Right lobe of liver (tissue), 6 donors: ENCODE measurements around the gene NOXO1. TPM values are rescaled to one million over a fixed set of nuclear protein-coding genes. Genes with fewer than 3 reads are reported as not detected.

Experiments used
- ATAC-seq, 4 donors: fragments of 200-7000 bp; cut with Tn5 transposase; one replicate each; pipeline ENCODE4 v1.9.1; 2020; ENCODE audit warnings: mild to moderate bottlenecking in 4 of 4, moderate library complexity in 4 of 4
- DNase-seq, 3 donors: peaks; one replicate each; pipeline ENCODE4 v3.0.0-alpha.2; 2020
- H3K27ac ChIP-seq, 3 donors: fragments of 200-600 bp; one replicate each; pipeline ENCODE4 v1.8.0; 2022
- H3K27me3 ChIP-seq, 2 donors: fragments of 200-600 bp; one replicate each; pipeline ENCODE4 v1.8.0; 2022
- H3K36me3 ChIP-seq, 4 donors: fragments of 200-600 bp; sonication (generic) in 1 of 4; one replicate each; pipeline versions ENCODE4 v1.5.1 to v1.8.0; 2017 to 2022; ENCODE audit warnings: control low read depth in 1 of 4
- H3K4me1 ChIP-seq, 4 donors: fragments of 200-600 bp; sonication (generic) in 1 of 4; one replicate each; pipeline versions ENCODE4 v1.5.1 to v1.8.0; 2017 to 2022; ENCODE audit warnings: control low read depth in 1 of 4
- H3K4me3 ChIP-seq, 3 donors: fragments of 200-600 bp; one replicate each; pipeline ENCODE4 v1.8.0; 2022
- H3K9me3 ChIP-seq, 4 donors: fragments of 200-600 bp; sonication (generic) in 1 of 4; one replicate each; pipeline versions ENCODE4 v1.5.1 to v1.8.0; 2017 to 2022; ENCODE audit warnings: control low read depth in 1 of 4
- POLR2A ChIP-seq: fragments of 450-650 bp; IDR thresholded peaks from one replicate; pipeline ENCODE4 v1.6.1; 2017; ENCODE audit warnings: antibody characterized with exemption, mild to moderate bottlenecking
- WGBS: methylation state at CpG from one replicate; pipeline ENCODE4 v1.1.6; 2018; ENCODE audit warnings: low coverage, low lambda C conversion rate; ENCODE audit not compliant: insufficient coverage; ENCODE audit errors: missing lambda C conversion rate; 5-methylcytosine and 5-hydroxymethylcytosine counted together
- intact Hi-C, 2 donors: fragments of 100-400 bp; cut with DNase I; formaldehyde crosslinking; loops; one replicate each; pipeline versions ENCODE4 v1.11.2 to v1.14.1; 2022
- total RNA-seq, 6 experiments: library from RNA; depleted of rRNA in 2 of 6; stranded (reverse); fragments of >200 nt in 2 of 6; fragmentation: NEBNext Ultra II Directional in 3 of 6; extraction: Animal tissue kit (Norgen Biotek cat#: 25700) in 3 of 6; gene quantifications; one replicate each; pipeline versions ENCODE4 v1.1.0 to v1.2.4, GENCODE V29; 2016 to 2023
- TF ChIP-seq, protein P1 (sequence below), 4 donors: fragments of 200-600 bp in 3 of 4; fragments of 450-650 bp in 1 of 4; IDR thresholded peaks; one replicate each; pipeline versions ENCODE4 v1.5.1 to v1.8.0; 2016 to 2022; ENCODE audit warnings: antibody characterized with exemption in 4 of 4, mild to moderate bottlenecking in 2 of 4
- donor health status: DM: no; HTN: yes; CAD: no.
- donor health status: DM: no; HTN: no; CAD: no.
- donor health status: DM: no; HTN: no; CAD: no.
- donor health status: DM: no; HTN: yes; CAD: no.
- donor health status: DM: no; HTN: yes; CAD: no.

The NOXO1 gene
- total RNA-seq, 6 experiments from 2014 or later: 0.51 to 1.3 (median 0.60) TPM; not detected in 2

DNA sequence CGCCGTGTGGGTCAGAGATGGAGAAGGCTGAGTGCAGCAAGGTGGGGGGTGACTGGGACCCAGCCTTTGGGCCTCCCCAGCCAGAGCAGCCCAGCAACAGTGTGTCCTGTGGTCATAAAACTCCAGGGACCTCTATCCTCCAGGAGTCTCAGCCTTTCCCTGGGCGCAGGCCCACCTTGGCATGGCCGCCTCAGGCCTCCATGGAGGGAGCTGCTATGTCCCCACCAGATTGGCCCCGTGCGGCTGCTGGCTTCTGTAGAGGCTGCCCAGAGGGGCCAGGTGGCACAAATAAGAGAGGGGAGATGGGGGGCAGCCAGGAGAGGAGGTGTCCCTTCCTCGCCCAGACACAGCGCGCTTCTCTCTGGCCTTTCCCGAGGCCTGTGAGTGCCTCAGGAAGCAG is 5.9 kb upstream of the NOXO1 start:
- 89% methylated on average over 6 of the region's 10 CpGs for WGBS
- TF ChIP-seq POLR2A: no peak
- TF ChIP-seq, protein P1, sequence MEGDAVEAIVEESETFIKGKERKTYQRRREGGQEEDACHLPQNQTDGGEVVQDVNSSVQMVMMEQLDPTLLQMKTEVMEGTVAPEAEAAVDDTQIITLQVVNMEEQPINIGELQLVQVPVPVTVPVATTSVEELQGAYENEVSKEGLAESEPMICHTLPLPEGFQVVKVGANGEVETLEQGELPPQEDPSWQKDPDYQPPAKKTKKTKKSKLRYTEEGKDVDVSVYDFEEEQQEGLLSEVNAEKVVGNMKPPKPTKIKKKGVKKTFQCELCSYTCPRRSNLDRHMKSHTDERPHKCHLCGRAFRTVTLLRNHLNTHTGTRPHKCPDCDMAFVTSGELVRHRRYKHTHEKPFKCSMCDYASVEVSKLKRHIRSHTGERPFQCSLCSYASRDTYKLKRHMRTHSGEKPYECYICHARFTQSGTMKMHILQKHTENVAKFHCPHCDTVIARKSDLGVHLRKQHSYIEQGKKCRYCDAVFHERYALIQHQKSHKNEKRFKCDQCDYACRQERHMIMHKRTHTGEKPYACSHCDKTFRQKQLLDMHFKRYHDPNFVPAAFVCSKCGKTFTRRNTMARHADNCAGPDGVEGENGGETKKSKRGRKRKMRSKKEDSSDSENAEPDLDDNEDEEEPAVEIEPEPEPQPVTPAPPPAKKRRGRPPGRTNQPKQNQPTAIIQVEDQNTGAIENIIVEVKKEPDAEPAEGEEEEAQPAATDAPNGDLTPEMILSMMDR (IDR thresholded peaks at IDR 0.05): no peak
- ATAC-seq (no peak), DNase-seq (no peak)
- H3K27me3 ChIP-seq: peaks cover 0 to 7% of the 10 kb centered on the region in 2 donors
- H3K36me3 ChIP-seq: peaks cover 0 to 13% (median 0%) of the 10 kb centered on the region in 4 donors
- H3K4me1 ChIP-seq: peaks cover 0 to 23% (median 13%) of the 10 kb centered on the region in 4 donors
- H3K9me3 ChIP-seq: no peaks in the 10 kb centered on the region
- intact Hi-C loops: no loop called here
- H3K4me3 ChIP-seq: no peak overlapping the region
- no peak overlapping the region for H3K27ac ChIP-seq

DNA sequence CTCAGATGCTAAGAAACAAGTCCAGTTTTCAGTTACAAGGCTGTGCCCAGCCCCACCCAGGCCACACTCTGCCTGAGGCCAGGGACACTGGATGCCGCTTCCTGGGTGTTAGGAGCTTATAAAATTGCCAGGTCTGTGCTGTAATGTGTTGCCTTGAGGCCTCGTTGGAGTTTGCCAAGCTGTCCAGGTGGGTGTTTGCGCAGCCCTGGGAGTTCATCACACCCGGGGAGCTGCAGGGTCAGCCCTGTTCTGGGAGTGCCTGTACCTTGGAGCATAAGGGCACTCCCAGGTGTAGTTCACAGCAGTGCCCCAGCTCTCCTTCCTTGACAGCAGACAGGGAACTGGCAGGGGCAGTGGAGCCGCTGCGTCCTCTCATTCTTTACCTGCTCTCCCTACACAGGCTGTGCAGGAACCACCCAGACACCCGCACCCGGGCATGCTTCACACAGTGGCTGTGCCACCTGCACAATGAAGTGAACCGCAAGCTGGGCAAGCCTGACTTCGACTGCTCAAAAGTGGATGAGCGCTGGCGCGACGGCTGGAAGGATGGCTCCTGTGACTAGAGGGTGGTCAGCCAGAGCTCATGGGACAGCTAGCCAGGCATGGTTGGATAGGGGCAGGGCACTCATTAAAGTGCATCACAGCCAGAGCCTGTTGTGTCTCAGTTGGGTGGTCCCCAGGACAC is 4.3 kb upstream of the NOXO1 start:
- intact Hi-C loops: no loop called here
- no CpG with 5 or more reads among the region's 14 CpGs for WGBS
- no peak overlapping the region for H3K27ac ChIP-seq
- no peak for ATAC-seq
- peak overlapping the region in 1 of 3 donors; percentile 75 for H3K4me3 ChIP-seq
- TF ChIP-seq, protein P1 (IDR thresholded peaks at IDR 0.05): no peak
- no peak for TF ChIP-seq POLR2A
- H3K27me3 ChIP-seq: peaks cover 0 to 3% of the 10 kb centered on the region in 2 donors
- DNase-seq: no peak
- H3K4me1 ChIP-seq: peaks cover 0 to 18% (median 10%) of the 10 kb centered on the region in 4 donors
- H3K9me3 ChIP-seq: no peaks in the 10 kb centered on the region
- H3K36me3 ChIP-seq: peaks cover 0 to 13% (median 0%) of the 10 kb centered on the region in 4 donors

DNA sequence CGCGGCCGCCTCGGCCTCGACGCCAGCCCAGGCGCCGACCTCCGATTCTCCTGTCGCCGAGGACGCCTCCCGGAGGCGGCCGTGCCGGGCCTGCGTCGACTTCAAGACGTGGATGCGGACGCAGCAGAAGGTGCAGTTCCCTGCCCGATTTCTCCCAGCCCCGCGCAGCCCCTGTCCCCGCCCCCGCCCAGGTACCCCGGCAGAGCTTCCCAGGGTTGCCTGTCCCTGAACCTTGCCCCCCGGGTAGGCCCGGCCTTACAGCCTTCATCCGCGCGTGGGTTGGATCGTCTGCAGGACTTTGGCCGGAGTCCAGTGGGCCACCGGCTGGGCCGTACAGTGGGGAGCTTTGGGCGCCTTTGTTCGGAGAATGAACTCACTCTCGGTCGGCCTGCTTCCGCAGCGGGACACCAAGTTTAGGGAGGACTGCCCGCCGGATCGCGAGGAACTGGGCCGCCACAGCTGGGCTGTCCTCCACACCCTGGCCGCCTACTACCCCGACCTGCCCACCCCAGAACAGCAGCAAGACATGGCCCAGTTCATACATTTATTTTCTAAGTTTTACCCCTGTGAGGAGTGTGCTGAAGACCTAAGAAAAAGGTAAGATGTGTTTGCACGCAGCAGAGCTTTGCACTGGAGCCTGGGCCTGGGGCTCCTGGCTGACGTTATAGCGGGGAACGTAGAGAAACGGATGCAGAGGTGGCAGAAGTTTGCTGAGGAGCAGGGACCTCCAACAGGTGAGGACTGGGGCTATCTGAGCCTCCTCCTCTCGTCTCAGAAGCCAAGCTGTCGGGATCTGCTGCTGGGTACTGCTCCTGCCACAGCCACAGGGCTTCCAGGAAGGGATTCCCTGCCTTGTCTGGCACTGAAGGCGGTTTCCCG is 3.3 kb upstream of the NOXO1 start:
- no peaks in the 10 kb centered on the region for H3K27me3 ChIP-seq
- intact Hi-C loops: no loop called here
- peaks cover 0 to 13% (median 0%) of the 10 kb centered on the region in 4 donors for H3K36me3 ChIP-seq
- H3K4me1 ChIP-seq: peaks cover 0 to 18% (median 8%) of the 10 kb centered on the region in 4 donors
- peak overlapping the region; percentile 72 to 79 (median 78) for H3K27ac ChIP-seq
- WGBS: 4% methylated on average over 24 of the region's 58 CpGs
- DNase-seq: peak; percentile 69 to 79 (median 78)
- H3K4me3 ChIP-seq: peak overlapping the region; percentile 75 to 98 (median 91)
- H3K9me3 ChIP-seq: no peaks in the 10 kb centered on the region
- TF ChIP-seq POLR2A: no peak
- TF ChIP-seq, protein P1 (IDR thresholded peaks at IDR 0.05): no peak
- ATAC-seq: peak; percentile 4 to 41 (median 28)

DNA sequence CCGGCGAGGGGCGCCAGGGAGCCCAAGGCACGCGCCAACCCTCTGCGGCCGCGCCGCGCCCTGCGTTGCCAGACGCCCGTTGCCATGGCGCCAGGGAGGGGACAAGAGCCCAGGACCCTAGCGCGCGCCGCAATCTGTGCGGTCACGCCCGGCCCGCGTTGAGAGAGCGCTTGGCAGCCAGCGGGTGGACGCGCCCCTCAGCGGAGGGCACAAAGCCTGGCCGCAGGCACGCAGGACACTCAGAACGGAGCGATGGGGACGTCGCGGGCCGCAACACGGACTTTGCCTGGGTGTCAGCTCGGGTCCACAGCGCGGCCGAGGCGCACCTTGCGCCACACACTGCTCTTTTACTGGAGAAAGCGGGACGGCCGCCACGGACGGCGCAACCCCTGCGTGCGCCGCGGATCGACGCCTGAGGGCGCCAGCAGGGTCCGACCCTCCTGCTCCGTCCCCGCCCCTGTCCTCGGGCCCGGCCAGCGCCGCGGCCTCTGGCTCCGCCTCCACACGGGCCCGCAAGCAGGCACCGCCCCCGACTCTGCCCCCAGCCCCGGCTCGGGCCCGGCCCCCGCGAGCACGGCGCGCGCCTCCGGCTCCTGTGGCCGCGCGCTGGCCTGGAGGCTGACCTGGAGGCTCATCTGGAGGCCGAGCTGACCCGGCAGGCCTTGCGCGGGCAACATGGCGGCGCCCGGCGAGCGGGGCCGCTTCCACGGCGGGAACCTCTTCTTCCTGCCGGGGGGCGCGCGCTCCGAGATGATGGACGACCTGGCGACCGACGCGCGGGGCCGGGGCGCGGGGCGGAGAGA is 2.5 kb upstream of the NOXO1 start, which contains the start of gene GFER:
Gene GFER (plus strand): TSS at position 650 of the 803 bp plus-strand sequence. CDS start 26 bp downstream, at position 676.
- TF ChIP-seq, protein P1 (IDR thresholded peaks at IDR 0.05): peak; percentile 12 to 69 (median 50)
- peak; percentile 78 for TF ChIP-seq POLR2A
- intact Hi-C loops: no loop called here
- ATAC-seq (peak; percentile 87 to 96 (median 92)), DNase-seq (peak; percentile 94 to 97 (median 96))
- peaks cover 0 to 18% (median 8%) of the 10 kb centered on the region in 4 donors for H3K4me1 ChIP-seq
- no CpG with 5 or more reads among the region's 109 CpGs for WGBS
- no peaks in the 10 kb centered on the region for H3K27me3 ChIP-seq
- no peaks in the 10 kb centered on the region for H3K9me3 ChIP-seq
- H3K36me3 ChIP-seq: peaks cover 0 to 13% (median 0%) of the 10 kb centered on the region in 4 donors
- H3K27ac ChIP-seq: peak within 1 kb of the TSS; percentile 72 to 79 (median 78)
- H3K4me3 ChIP-seq: peak within 1 kb of the TSS; percentile 75 to 98 (median 91)
